Fibroblast of skin of right biceps (primary cell): ENCODE data around the gene MED27.
"Not testable (repeated sequence)": the region's sequence is repeated elsewhere in the genome, so short reads cannot be mapped to it uniquely, and the experiment has no call there.

Experiments
- DNase-seq: peaks from one replicate; pipeline ENCODE4 v3.0.0-alpha.2; 2013

Gene MED27

DNA sequence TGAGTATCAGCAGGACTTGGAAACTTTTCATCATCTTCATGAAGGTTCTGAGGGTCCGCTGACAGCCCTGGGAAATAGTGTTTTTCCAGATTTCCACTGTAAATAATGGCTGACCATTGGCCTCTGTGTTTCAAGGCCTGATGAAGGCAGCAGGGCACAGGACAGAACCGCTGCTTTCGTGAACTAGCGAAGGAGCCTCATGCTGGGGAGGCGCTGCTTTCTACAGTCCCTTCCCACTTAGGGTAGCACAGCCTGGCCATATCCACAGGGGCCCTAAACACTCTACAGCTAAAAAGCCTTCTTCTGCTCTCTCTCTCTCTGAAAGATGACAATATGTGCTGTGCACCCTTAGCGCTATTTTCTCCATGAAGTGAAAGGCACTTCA is 118.2 kb downstream of the MED27 start:
- no peak for DNase-seq

- no peak for DNase-seq
Observed at GRCh38 chr9:131960851-131961495, 118.7 kb downstream of the MED27 start.

DNA sequence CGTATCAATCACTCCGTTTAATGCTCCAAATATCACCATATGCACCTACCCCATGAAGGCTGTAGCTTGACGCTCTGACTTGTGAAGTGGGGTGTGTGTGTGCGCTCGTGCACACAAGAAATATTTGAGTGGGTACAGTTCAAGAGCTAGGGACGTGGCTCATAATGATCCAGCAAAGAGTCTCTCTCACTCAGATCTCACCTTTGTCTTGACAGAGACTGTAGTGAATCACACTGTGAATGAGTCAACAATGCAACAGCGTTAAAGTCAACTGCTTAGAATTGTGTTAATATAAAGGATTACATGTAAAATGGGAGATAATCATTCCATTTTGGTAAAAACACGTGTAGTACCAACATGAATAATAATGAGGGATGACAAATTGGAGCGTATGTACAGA is 119.4 kb downstream of the MED27 start:
- no peak for DNase-seq

GRCh38 chr9:131959887-131960286 is 119.8 kb downstream of the MED27 start:
- no peak for DNase-seq

GRCh38 chr9:131959056-131959455 is 120.6 kb downstream of the MED27 start:
- no peak for DNase-seq

GRCh38 chr9:131954299-131954698 is 125.4 kb downstream of the MED27 start:
- no peak for DNase-seq

DNA sequence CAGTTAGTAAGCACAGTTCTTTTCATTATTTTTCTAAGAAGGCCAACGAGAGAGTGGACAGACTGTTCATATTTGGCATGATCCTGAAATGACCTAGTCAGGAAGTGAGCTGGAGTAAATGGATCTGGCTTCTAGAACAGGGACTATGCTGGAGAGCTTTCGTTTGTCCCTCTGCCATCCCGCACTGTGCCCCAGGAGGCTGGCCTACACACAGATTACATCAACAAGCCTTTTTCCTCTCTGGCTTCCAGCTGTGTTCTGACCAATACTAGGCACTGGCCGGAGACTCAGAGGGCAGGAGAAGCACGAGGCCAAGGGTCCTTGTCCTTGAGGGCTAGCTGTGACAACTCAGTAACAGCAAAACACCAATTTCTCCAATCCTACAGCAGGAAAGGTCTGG is 127.8 kb downstream of the MED27 start:
- no peak for DNase-seq

GRCh38 chr9:131951155-131951554 is 128.5 kb downstream of the MED27 start:
- no peak for DNase-seq

DNA sequence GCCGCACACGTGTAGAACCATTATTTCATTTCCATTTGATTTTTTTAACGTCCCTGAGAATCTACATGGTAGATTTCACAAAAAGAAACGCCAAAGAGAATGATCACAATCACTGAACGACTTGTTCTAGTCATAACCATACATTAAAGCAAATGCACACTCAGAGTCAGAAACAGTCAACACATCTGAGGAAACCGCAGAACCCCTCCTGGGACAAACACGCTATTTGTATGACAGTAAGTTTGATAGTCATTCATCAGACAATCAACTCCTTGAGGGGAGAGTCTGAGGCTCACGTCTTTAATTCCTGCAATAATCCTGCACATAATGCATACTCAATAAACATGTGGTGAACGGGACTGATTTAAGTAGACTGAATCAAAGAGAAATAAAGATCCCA is 129.2 kb downstream of the MED27 start:
- DNase-seq = no peak

- no peak for DNase-seq
Observed at GRCh38 chr9:131946180-131946579, 133.5 kb downstream of the MED27 start.

DNA sequence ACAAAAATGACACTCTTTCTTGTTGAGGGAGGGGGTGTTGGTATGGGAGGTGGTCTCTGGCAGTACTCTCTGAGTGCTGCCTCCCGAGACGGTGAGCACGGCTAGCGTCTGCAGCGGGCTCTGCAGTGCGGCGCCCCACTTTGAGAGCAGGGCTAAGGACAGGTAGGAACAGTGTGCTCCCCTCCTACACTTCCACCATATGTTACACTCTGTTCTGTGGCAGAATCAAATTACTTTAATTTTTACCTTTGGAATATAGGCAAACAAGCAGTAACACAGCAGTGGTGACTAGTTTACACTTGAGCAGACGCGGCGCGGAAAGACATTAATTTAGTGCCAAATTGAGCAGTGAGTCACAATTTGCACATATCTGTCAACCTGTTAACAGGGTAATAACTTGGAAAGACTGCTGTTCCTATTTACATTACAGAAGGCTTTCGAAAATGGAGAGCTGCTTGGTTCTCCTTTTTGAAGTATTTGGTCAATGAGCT is 136.3 kb downstream of the MED27 start:
- DNase-seq = peak; percentile 14

- DNase-seq = peak; percentile 42
Observed at GRCh38 chr9:131942146-131942720, 137.4 kb downstream of the MED27 start.

GRCh38 chr9:131937451-131937850 is 142.2 kb downstream of the MED27 start:
- DNase-seq = no peak

GRCh38 chr9:131936929-131937328 is 142.7 kb downstream of the MED27 start:
- DNase-seq = no peak

GRCh38 chr9:131934673-131935072 is 145.0 kb downstream of the MED27 start:
- DNase-seq = no peak

DNA sequence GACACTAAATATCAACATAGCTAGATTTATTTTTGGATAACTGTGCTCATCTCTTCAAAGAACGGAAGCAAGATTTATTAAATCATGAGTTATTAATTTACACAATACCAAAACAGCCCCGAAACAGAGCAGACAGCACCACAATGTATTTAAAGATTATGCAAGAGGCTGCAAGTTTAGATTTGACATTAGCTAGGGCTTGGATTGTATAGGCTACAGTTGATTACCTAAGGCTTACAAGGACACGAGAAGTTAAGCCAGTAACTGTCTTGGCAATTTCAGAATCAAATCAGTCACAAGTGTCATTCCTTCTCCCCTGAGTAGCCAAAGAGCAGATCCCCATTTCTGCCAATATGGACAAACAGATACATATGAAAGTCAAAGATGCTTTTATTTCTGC is 152.6 kb downstream of the MED27 start:
- no peak for DNase-seq

DNA sequence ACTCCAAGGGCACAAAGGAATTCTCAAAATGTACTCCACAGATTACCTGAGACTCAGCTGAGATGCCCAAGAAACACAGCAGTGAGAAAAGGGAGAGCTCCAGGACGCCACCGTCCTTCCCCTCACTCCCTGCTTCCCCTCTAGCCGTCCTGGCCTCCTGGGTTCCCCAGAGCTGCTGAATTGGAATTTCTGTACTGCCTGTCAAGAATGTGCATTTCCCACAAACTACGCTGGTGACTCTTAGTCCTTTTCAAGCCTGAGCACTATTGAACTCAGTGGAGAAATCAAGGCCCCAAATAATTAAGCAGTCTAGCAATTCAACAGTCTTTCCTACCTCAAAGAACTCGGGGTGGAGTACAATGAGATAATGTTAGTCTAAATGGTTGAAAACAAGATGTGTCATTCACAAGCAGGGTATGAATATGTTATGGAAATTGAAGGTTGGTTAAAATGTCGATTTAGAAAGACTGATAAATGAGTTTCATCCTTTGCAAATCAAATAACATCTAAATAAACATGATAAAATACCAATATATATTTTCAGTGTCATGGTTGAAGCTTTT is 153.2 kb downstream of the MED27 start:
- no peak for DNase-seq

- no peak for DNase-seq
Observed at GRCh38 chr9:131925677-131926177, 153.9 kb downstream of the MED27 start.

- DNase-seq = peak; percentile 8
Observed at GRCh38 chr9:131923766-131924165, 155.9 kb downstream of the MED27 start.

GRCh38 chr9:131923132-131923671 is 156.5 kb downstream of the MED27 start:
- DNase-seq = no peak

- not testable (repeated sequence) for DNase-seq
Observed at GRCh38 chr9:131921635-131922034, 158.0 kb downstream of the MED27 start.

DNA sequence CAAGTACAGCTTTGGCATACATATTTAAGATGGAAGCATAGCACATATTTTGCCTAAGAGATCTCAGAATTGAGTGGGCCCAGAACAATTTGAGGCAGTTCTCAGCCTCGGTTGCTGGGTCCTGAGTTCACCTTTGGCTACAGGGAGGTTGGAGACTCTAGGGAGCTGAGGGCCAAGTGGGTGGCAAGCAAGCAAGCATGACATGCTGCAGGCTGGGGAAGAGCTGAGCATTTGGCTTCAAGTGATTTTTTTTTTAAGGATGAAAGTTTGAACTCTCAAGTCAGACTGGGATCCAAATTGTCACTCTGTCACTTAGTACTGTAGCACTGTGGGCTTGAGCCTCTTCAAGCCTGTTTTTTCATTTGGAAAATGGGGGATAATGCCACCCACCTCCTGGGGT is 160.5 kb downstream of the MED27 start:
- no peak for DNase-seq

DNA sequence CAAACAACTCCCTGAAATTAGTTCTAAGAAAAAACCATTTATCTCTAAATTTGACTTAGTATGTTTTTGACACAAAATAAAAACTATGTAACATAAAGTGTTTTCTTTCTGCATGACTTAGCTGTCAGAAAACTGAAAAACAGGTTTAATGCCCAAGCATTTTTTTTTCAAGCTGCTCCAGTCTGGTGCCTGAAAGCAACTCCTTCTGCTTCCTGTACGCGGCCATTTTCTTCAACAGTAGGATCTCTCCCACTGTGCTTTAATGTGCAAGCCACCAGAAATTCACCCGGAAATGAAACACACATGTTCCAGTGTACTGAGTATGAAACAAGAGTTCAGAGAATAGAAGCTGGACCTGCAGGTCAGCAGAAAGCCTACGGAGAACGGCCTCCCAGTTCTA is 161.2 kb downstream of the MED27 start:
- peak; percentile 13 for DNase-seq

DNA sequence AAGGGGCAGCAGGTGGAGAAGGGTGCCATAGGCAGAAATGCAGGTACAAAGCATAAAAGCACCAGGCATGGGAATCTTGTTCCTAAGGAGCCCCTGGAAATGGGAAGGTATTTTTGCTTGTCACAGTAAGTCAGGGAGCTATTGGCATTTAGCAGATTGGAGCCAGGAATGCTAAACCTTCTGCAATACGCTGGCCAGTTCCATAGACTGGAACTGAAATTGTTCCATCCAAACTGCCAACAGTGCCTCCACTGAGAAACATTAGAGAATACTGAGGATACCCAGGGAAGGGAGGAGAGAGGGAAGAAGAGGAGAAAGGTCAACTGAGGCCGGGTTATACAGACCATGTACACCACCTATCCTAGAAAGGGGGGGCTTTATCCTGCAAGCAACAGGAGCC is 162.7 kb downstream of the MED27 start:
- no peak for DNase-seq
